Stimulated activated naive CD8-positive, alpha-beta T cell treated with anti-CD3 and anti-CD28 coated beads, Interleukin-15, Interleukin-2, amounts not matched to agents 100 U/mL and 50 U/mL, for 24 hours (primary cell): ENCODE results near the gene KCND2.

Source experiments
- ATAC-seq: fragments of 150-1000 bp; cut with Tn5 transposase; one replicate; pipeline ENCODE4 v1.10.0; 2021
- DNase-seq: peaks from one replicate; pipeline ENCODE4 v3.0.0; 2021

KCND2 gene

DNA sequence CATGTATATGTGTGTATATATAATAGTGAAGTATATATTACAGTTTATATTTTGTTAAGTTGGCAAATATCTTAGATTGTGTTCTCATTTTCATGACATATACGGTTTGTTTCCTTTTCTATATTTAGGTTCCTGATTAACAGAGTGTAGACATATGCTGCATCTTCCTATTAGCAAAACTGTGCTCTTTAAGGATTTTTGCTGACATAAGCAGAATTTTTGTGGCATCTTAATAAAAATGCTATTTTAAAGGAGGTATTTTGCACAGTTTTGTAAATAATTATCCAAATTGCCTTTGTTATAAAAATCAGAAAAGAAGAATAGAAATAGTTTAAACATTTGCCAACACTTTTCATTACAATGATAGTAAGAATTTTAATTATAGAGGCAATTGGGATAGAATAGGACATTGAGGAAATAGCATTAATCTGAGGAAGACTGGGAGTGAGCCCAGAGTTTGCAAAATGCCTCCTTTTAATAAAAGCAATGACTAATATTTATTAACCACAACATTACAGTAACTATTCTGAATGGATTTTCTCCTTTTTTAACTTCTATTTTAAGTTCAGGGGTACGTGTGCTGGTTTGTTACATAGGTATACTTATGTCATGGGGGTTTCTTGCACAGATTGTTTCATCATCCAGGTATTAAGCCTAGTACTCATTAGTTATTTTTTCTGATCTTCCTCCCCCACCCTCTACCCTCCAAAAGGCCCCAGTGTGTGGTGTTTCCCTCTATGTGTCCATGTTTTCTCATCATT is 38.2 kb downstream of the KCND2 start:
- no peak for DNase-seq
- no peak for ATAC-seq

DNA sequence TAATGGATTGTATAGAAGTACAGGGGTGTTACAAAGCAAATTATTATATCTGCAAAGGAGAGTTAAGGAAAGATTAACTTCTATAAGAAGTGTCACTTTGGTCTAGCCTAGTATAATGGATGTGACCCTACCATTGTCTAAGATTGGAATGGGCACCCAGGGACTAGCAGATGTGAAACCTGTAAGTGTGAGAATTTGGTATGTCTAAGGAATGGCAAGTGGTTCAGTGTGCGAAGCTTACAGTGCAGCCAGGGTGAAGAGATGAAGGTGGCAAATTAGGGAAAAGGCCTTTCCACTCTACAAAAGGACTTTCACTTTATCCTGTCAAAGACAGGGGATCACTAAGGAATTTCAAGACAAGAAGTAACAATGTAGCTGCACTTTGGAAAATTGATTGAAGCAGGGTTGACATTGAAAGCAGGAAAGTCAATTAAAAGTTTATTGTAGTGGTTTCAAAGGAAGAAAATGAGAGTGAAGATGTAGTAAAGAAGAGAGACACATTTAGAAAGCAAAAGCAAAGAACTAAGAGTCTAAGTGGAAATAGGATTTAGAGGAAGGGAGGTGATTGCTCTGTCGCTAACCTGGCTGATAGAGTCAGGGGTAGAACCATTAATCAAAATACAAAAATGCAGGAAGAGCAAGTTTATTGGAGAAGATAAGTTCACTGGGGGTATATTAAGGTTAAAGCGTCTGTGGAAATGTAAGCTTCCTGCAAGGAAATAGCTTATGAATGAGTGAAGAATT is 47.4 kb downstream of the KCND2 start:
- ATAC-seq: no peak
- DNase-seq: no peak

DNA sequence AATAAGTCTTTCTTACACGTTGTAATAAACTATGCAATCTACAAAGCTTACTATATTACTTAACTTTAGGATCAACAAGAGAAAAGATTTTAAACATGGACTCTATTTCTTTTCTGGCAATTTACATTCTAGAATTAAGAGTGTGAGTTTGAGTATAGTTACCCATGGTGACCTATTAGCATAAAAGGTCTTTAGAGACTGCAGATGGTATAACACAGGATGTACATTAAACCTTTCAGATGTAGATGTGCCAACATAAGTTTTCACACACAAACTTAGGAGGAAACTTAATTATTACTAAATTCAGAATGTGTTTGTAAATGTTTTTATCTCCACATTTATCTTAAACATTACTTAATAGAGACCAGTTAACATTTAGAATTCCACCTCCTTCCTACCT is 54.1 kb downstream of the KCND2 start:
- ATAC-seq: no peak

DNA sequence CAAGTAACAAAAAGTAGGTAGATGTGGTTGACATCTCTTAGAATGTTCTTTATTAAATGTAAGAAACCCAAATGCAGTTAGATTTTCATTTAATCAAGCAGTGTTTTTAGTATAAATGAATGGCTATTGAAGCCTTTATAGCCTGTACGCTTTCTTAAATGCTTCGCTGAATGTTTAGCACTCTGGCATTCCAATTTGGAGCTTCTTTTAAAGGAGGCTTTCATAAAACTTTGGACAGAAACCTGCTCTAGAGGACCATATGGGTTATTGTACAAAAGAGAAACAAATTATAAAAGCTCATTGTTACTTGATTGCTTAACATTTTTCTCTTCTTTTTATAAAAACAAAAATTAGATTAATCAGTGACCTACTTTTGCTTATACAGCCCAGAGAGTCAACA is 59.5 kb downstream of the KCND2 start:
- ATAC-seq (no peak), DNase-seq (no peak)

More for the DNA sequence above, 54.1 kb downstream of the KCND2 start:
- DNase-seq: no peak

DNA sequence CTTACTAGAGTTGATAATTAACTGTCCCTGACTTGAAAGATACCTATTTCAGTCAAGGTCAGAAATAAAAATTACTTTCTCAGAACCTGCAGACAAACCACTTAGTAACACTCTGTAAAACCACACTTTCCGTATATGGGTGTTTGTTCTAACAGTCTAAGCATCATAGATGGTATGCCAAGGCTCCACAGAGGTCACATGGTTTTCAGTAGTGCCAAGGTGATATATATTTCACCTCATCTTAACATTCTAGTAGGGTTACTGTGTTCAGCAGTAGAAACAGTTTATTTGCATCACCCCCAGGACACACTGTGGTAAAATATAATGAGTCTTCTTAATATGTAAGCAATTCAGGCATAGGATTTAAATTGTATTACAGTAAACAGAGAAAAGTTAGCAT is 61.5 kb downstream of the KCND2 start:
- DNase-seq (no peak), ATAC-seq (no peak)

DNA sequence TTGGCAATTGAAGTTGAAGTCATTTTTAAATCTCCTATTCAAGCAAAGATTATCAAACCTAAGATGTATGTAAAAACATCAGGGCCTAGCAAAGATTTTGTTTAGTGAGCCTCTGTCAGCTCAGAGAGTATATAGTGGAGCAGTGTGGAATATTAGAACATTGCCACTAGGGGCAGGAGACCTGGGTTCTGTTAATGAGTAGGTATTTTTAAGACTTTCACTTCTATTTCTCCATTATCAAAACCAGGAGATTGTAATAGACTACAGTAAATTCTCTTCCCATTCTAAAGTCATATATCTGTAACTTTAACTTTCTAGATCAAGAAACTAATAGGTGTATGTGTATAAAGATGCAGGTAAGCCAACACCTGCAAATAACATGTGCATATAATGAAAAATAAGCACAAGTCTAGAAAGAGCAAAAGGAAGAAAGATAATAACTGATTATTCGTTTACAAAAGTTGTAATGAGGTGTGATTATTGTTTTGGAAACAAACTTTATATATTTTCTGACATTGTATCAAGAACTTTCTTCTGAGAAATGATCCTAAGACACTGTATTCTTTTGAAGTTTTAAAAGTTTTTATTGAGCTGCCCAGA is 64.4 kb downstream of the KCND2 start:
- no peak for ATAC-seq
- DNase-seq: no peak

DNA sequence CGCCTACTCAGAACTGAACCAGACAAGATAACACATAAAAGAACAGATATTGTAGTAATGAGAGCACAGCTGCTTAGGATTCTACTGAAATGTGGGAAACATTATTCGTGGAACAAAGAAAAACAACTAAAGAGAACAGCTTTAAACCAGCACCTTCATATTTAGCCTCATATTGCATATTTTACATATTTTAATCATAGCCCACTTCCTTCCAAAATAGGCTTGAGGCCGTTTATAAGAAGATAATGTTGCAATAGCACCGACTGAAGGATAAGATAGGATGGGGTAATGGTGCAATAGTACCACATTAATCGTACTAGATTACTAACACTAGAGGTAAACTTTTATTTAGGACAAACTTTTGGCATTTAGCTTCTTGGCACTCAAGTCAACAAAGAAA is 71.3 kb downstream of the KCND2 start:
- no peak for ATAC-seq
- no peak for DNase-seq

DNA sequence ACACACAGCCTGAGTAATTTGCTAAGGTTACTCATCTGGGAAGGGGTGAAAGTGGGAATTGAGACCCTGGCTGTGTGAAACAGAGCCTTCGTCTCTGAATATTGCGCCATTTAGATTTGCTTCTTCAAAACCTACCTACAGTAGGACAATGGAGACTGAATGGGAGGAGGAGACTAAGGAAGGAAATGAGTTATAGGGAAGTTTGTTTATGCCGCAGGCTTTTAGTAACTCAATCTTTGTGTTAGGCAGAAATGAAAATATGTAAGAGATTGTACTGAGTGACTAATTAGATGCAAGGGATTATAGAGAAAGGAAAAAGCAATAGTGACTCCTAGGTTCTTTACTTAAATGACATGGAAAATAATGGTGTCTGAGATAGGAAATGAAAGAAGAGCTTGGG is 80.2 kb downstream of the KCND2 start:
- DNase-seq (no peak), ATAC-seq (no peak)

DNA sequence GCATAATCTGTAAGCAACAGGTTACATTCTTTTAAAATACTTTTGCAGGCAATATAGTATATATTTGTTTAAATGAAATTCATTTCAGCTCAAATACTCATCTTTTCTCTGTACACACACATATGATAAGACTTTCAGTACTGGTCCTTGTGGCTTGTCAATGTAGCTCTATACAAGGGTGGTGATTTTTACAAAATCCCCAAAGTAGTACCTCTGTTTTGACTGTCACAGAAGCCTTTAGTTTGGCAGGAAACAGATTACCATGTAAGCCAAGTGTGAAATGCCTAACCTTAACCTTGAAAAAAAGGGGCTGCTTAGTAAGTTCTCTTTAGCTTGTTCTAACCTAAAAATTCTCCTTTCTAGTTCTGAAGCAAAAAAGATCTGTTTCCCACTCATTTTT is 87.9 kb downstream of the KCND2 start:
- DNase-seq (no peak), ATAC-seq (no peak)

DNA sequence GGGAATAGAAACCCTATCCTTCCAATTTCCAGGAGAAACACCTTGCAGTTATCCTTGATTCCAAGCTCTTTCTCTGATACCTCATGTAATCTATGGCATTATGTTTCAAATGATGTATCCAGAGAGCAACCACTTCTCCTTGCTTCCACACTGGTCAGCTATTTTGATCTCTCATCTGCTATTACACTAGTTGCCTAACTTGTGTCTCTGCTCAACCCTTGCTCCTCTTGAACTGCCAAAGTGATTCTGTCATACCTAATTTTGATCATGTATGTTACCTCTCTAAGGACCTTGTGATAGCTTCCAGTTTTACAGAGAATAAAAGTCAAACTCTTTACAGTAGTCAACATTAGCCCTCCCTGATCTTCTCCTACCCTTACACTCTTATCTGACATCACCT is 90.4 kb downstream of the KCND2 start:
- no peak for DNase-seq
- no peak for ATAC-seq

DNA sequence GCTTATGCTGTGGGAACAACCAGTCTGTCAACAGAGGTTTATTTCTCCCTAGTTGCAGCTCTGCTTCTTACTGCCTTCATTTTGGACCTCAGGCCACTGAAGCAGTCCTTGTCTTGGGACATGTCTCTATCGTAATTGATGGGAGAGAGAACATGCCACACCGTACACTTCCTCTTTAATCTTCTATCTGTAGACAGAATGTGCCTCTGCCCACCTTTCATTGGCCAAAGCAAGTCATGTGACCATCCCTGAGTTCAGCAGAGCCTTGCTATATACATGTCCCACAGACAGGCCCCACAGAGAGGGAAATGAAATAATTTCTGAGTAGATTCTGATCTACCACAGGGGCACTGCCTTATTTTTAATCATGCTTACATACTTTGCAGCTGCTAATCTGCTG is 98.0 kb downstream of the KCND2 start:
- ATAC-seq: no peak
- no peak for DNase-seq

DNA sequence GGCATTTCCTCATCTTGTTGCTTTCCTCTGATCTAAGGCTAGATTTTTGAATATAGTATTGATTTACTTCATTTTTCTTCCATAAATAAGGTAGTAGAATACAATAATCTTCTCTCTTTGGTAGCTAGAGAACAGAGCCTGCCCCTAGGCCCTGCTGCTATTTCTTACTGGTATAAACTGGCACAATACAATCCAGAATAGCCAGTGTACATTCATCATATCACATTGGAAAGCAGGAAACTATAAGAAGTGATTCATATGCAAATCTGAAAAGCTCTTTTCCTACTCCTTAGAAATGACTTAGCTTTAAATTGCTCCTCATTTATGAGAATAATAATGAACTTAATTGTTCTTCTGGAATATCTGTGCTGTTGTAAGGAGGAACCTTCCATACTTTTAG is 100.2 kb downstream of the KCND2 start:
- DNase-seq: no peak
- no peak for ATAC-seq

DNA sequence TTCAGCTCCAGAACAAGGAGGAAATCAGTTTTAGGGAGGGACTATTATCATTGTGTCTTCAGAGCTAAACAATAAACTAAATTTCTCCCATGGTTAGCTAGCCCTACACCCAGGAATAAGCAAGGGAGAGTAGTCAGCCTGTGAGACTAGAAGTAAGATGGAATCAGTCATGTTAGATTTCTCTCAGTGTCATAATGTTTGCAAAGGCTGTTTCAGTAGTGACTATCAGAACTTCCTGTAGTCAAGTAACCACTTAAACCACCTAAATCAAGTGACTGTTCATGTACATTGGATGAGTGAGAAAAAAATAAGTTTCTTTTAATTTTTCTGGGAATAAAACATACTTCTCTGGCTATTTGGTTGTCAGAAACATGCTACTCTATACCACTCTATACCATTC is 121.6 kb downstream of the KCND2 start:
- ATAC-seq: no peak
- no peak for DNase-seq

DNA sequence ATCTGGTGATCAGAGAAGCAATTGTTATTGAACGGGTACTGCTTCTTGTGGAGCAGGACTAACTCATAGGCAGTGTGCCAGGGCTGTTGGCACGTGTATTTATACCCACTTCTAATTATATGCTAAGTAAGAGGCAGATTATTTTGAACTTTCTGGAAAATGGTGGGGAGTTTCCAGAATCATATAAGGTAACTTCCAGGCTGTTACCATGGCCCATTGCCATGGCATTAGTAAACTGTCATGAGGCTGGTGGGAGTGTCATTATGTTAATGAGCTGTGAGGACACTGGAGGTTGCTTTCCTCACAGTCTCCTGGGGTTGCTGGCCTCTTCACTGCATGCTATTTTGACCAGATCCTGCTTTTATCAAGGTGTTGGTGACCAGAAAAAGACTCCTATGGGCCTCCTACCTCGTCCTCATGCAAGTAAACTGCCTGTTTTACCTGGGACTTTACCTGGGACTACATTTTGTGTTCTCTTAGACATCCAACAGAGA is 122.6 kb downstream of the KCND2 start:
- ATAC-seq (no peak), DNase-seq (no peak)

DNA sequence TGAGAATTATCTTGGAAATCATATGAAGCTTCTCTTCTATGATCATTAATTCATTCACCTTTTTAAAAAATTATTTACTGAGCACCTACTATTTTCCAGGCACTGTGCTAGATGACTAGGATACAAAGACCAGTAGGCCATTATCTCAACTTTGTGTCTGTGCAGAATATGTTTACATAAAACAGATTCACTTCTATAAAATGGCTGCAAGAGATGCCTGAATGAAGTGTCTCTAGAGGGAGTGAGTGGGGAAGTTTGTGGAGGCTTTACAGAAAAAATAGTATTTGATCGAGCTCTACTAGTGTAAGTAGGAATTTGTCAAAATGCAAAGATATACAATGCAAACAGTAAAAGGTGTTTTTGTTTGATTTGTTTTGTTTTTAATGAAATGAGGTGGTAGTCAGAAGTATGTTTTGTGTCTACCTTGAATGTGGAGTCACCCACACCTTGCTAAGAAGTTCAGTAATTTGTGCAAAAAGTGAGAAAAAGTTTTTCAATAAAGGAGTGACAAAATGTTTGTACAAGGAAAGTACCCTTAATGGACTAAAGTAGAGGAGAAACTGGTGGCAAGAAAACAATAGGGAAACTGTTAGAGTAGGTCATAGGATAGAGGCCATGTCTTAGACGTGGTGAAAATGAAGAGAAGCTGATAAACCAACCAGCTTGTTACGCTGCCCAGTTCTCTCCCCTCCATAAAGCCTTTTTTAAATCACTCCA is 125.5 kb downstream of the KCND2 start:
- DNase-seq: no peak
- no peak for ATAC-seq

DNA sequence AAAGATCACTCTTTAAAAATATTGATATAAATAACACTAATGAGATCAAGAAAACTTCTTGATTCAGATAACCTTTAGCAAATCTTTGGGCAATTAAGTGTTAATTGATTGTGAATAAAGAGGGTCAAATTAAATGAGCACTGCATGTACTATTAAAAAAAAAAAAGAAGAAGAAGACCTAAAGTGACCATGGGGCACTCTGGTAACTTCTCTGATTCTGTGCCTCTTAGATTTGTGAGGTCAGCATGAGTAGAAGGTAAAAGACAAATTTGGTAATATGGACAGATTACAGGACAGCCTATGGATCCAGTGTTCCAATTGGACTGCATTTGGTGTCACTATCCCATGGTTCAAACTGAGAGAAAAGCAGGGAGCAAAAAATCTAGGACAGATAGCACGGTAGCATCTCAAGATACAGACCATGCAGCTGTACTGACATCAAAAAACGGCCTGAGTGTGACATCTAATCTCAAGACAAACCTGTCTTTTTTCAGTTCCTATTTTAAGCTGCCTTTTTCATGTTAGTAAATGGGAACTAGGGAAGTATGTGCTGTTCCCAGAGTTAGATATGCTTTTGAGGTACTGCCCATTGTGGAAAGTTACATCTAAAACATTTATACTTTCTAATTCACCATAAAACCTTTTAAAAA is 128.0 kb downstream of the KCND2 start:
- ATAC-seq: no peak
- no peak for DNase-seq

DNA sequence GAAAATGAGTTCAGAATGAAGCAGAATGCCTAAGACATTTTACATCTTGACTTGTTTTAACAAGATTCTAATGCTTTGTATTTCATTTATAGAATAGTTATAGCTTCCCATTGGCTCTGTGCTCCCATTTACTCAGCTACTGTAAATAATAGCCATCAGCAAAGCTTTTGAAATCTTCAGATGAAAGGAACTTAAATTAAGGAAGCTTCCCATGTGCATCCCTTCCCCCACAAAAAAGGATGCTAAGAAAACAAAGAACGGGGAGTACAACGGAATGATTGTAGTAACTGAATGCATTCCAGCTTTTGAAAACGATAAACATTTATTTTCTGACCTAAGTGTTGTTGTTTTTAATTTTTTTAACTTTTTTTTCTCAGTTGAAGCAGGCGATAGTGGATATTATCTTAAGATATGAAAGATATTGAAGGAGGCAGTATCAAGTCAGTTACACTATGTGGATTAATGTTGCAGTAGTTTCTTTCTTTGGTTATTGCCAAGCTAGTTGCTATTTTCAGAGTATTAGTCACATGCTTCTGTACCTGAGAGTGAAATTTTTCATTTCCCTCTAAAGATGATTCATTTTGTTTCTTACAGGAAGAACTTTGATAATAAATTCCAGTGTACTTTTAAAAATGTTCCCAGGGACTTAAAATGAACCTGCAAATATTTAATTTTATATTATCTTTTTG is 129.2 kb downstream of the KCND2 start:
- DNase-seq (no peak), ATAC-seq (no peak)

DNA sequence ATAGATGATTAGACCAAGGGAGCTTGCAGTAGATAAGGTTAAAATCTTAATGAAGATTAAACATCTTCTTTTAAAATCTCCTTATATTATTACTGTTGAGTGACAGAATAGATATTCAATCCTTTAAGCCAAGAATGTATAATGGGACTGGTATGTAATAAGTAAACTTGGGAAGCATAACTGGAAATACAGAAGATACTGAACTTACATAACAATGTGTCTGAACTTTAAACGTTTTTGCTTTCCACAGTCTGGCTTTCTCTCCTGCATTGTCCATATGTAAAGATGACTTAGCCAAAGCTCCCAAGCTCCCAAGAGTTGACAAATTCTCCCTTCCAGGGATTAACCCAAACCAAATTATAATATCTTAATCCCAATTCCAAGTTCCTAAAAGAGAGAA is 129.8 kb downstream of the KCND2 start:
- DNase-seq (no peak), ATAC-seq (no peak)

DNA sequence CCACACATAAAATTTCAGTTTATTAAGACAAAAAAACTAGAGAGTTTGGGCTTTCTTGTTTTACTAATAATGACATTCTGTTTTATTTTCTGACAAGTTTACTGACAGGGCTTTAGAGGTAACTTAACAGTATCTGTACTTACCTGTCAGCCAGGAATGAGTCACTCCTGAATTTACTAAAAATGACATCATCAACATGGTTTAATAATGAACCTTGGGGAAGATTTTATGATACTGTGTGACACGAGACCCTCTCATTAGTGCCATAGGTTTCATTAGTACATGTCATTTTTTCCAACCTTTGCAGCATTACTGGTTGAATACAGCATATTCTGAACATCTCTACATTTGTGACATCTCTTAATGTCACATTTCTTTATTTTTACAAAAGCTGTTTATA is 131.1 kb downstream of the KCND2 start:
- no peak for DNase-seq
- peak; percentile 40 for ATAC-seq

DNA sequence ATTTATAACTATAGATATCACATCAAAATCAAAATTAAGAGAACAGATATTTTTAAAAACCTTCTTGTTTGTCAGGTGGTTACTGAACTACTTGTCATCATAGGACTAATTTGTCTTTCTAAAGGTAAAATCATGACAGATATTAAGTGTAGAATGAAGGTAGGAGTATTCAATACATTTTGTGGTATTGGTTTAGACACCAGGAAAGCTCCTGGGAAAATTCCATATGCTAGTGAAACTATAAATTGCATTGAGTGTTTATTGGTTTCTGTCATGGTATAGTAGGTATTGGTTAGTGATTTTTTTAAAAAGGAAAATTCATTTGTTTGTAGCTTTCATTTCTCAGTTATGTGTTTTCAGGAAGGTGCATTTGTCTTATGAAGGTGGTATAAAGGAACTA is 132.7 kb downstream of the KCND2 start:
- ATAC-seq: no peak
- DNase-seq: no peak

DNA sequence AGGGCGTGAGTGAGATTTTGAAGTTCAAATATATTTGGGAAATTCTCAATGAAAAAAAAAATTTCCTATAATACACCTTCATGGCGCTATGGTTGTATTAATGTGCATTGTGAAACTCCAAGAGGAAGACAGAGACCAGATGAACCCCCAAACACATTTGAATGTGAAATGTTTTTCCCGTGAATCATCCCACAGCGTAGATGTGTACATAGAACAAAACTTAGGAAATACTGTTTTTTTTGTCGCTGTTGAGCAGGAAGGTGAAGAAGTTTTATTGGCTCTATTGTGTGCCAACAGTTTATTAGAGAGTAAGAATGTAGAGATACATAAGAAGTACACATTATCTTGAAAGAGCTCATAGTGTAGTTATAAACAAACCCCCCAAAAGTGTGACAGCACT is 134.0 kb downstream of the KCND2 start:
- ATAC-seq (no peak), DNase-seq (no peak)
